ENCODE measurements around the gene BTG1. TPM values are rescaled to one million over a fixed set of nuclear protein-coding genes. Genes with fewer than 3 reads are reported as not detected.

Gene BTG1
- total and polyA plus RNA-seq, 7 donors, result 41.0 to 82.3 (median 54.8) TPM

DNA sequence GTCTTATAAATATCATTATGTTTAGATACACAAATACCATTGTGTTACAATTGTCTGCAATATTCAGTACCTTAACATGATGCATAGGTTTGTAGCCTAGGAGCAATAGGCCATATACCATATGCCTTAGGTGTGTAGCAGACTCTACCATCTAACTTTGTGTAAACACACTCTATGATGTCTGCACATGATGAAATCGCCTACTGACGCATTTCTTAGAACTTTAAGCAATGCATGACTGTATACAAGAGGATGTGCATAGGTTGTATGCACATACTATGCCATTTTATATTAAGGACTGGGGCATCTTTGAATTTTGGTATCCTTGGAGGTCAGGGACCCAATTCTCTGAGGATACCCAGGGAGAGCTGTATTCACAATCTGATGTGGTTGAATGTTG, 10.1 kb upstream of the BTG1 start:
- 94 to 99% methylated on average over 2 of the region's 2 CpGs for WGBS, 2 donors
- intact Hi-C loops (cut with DNase I), result no loop called here
- TF ChIP-seq CTCF (IDR thresholded peaks at IDR 0.05) (no peak), POLR2AphosphoS5 (IDR thresholded peaks at IDR 0.05) (no peak), POLR2A (IDR thresholded peaks at IDR 0.05) (no peak), EP300 (IDR thresholded peaks at IDR 0.05) (no peak)

DNA sequence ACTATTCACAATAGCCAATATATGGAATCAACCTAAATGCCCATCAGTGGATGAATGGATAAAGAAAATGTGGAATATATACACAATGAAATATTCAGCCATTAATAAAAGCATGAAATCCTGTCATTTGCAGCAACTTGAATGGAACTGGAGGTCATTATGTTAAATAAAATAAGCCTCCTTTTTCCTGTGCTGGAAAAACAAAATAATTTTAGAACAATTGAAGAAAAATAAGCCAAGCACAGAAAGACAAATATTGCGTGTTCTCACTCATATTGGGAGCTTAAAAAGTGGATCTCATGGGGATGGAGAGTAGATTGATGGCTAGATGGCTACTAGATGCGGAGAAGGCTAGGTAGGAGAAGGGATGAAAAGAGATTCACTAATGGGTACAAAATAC, 6.3 kb upstream of the BTG1 start:
- Histone ChIP-seq H3K27ac (no peak overlapping the region), H3K27me3 (no peaks in the 10 kb centered on the region), H3K9me3 (no peaks in the 10 kb centered on the region), H3K4me1 (peaks cover 0 to 8% (median under 1%) of the 10 kb centered on the region in 4 donors), H3K4me3 (no peak overlapping the region), H3K36me3 (no peaks in the 10 kb centered on the region)
- WGBS, 2 donors, result 95 to 97% methylated on average over 2 of the region's 2 CpGs
- no peak for TF ChIP-seq EP300 (IDR thresholded peaks at IDR 0.05)
- TF ChIP-seq POLR2AphosphoS5 (IDR thresholded peaks at IDR 0.05), result no peak
- TF ChIP-seq POLR2A (IDR thresholded peaks at IDR 0.05), result no peak
- TF ChIP-seq CTCF (IDR thresholded peaks at IDR 0.05), result no peak
- DNase-seq, result no peak
- intact Hi-C loops (cut with DNase I), result no loop called here

More for the DNA sequence above, 10.1 kb upstream of the BTG1 start:
- no peaks in the 10 kb centered on the region for H3K27me3 ChIP-seq
- no peaks in the 10 kb centered on the region for H3K9me3 ChIP-seq
- H3K36me3 ChIP-seq, result no peaks in the 10 kb centered on the region
- H3K27ac ChIP-seq, result no peak overlapping the region
- no peak for DNase-seq
- H3K4me3 ChIP-seq, result no peak overlapping the region
- no peaks in the 10 kb centered on the region for H3K4me1 ChIP-seq

GRCh38 chr12:92149563-92149962, 3.9 kb upstream of the BTG1 start:
- Histone ChIP-seq H3K27ac (no peak overlapping the region), H3K36me3 (no peaks in the 10 kb centered on the region), H3K27me3 (no peaks in the 10 kb centered on the region), H3K9me3 (no peaks in the 10 kb centered on the region), H3K4me3 (no peak overlapping the region), H3K4me1 (peaks cover 0 to 13% (median 3%) of the 10 kb centered on the region in 4 donors)
- intact Hi-C loops (cut with DNase I), result loop anchor here (5.0 to 10.0 kb wide), 4 partner anchors 73 to 572 kb away; no protein-coding TSS in a partner anchor
- TF ChIP-seq POLR2A (IDR thresholded peaks at IDR 0.05) (no peak), CTCF (IDR thresholded peaks at IDR 0.05) (no peak), POLR2AphosphoS5 (IDR thresholded peaks at IDR 0.05) (no peak), EP300 (IDR thresholded peaks at IDR 0.05) (no peak)
- no peak for DNase-seq
- WGBS, 2 donors, result 87 to 96% methylated on average over 8 of the region's 8 CpGs

DNA sequence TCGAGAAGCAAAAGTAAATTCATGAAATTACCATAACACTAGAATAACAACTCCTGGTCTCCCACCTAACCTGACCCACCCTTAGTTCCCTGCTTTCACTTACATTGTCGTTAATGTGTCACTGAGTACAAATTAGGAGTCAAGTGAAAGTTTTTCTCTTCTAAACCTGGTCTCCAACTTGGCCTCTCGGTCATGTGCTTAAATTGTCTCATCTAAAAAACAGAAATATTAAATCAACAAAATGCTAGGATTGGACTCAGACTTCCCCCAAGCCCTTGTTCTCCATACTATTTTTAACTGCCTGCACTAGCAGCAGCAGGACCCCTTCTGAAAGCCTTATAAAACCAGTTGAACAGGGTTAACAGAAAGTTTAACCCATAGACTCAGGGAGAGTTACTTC, 1.8 kb upstream of the BTG1 start:
- Histone ChIP-seq H3K4me3 (peak overlapping the region in 2 of 4 donors; percentile 90 to 93), H3K9me3 (no peaks in the 10 kb centered on the region), H3K36me3 (peaks cover 0 to 16% (median 6%) of the 10 kb centered on the region in 4 donors), H3K27me3 (no peaks in the 10 kb centered on the region), H3K27ac (peak overlapping the region in 2 of 4 donors; percentile 98 to 99), H3K4me1 (peaks cover 0 to 13% (median 3%) of the 10 kb centered on the region in 4 donors)
- no peak for DNase-seq
- TF ChIP-seq POLR2A (IDR thresholded peaks at IDR 0.05) (no peak), POLR2AphosphoS5 (IDR thresholded peaks at IDR 0.05) (no peak), CTCF (IDR thresholded peaks at IDR 0.05) (no peak), EP300 (IDR thresholded peaks at IDR 0.05) (no peak)
- 48 to 86% methylated on average over 3 of the region's 3 CpGs for WGBS, 2 donors
- intact Hi-C loops (cut with DNase I), result loop anchor here (2.0 to 10.0 kb wide), 6 partner anchors 75 to 767 kb away; no protein-coding TSS in a partner anchor

All from sigmoid colon (tissue), 7 donors.